Glutamatergic neuron (in vitro differentiated cells): ENCODE data around the gene TUBB4A. TPM values are rescaled to one million over a fixed set of nuclear protein-coding genes. Genes with fewer than 3 reads are reported as not detected.

Experiments
- DNase-seq: peaks from one replicate; pipeline ENCODE4 v3.0.0; 2022
- H3K27ac Mint-ChIP-seq: one replicate; pipeline ENCODE4 v1.8.0; 2020; ENCODE audit warnings: mild to moderate bottlenecking, mixed read lengths, inconsistent platforms; ENCODE audit not compliant: unreplicated experiment
- H3K27me3 Mint-ChIP-seq: one replicate; pipeline ENCODE4 v1.8.0; 2020; ENCODE audit warnings: mild to moderate bottlenecking, moderate library complexity, mixed read lengths, inconsistent platforms; ENCODE audit not compliant: unreplicated experiment
- H3K36me3 Mint-ChIP-seq: one replicate; pipeline ENCODE4 v1.8.0; 2020; ENCODE audit warnings: mild to moderate bottlenecking, mixed read lengths, inconsistent platforms; ENCODE audit not compliant: unreplicated experiment
- H3K4me1 Mint-ChIP-seq: one replicate; pipeline ENCODE4 v1.8.0; 2020; ENCODE audit warnings: mild to moderate bottlenecking, low read depth, mixed read lengths, inconsistent platforms; ENCODE audit not compliant: unreplicated experiment
- H3K4me3 Mint-ChIP-seq: one replicate; pipeline ENCODE4 v1.8.0; 2020; ENCODE audit warnings: mild to moderate bottlenecking, mixed read lengths, inconsistent platforms; ENCODE audit not compliant: unreplicated experiment
- H3K9me3 Mint-ChIP-seq: one replicate; pipeline ENCODE4 v1.8.0; 2020; ENCODE audit warnings: mild to moderate bottlenecking, moderate library complexity, mixed read lengths, inconsistent platforms; ENCODE audit not compliant: unreplicated experiment
- total RNA-seq: library from RNA; stranded (reverse); fragmentation: NEBNext Ultra II Directional; extraction: Animal tissue kit (Norgen Biotek cat#: 25700); gene quantifications from one replicate; pipeline ENCODE4 v1.2.1, GENCODE V29; 2021; ENCODE audit not compliant: unreplicated experiment
- TF ChIP-seq, protein P1 (sequence below): fragments of 200-600 bp; sonication (generic); IDR thresholded peaks from one replicate; pipeline ENCODE4 v1.5.0; 2021; ENCODE audit not compliant: partially characterized antibody, unreplicated experiment

Gene TUBB4A
- total RNA-seq, 1 donor from 2014 or later, result 225 TPM

DNA sequence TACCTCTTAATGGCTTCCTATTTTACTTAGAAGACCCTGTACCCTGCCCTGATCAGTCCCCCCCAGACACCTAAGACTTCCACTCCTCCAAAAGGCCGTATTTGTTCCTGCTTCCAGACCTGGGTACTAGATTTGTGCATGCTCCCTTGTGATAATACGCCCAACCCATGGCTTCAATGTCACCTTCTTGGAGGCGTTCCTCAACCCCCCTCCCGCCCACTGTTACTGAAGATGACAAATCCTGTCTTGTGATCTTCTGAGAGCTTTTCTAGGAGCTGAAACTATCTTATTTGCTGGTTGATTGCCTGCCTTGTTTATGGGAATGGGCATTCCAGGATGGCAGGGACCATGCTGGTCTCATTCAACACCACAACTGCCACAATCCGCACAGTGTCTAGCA lies 51.9 kb downstream of the TUBB4A start:
- Mint-ChIP-seq H3K27ac (no peak overlapping the region), H3K36me3 (peaks cover 22% of the 10 kb centered on the region), H3K4me3 (no peak overlapping the region), H3K9me3 (peaks cover 1% of the 10 kb centered on the region), H3K27me3 (no peaks in the 10 kb centered on the region), H3K4me1 (no peaks in the 10 kb centered on the region)
- TF ChIP-seq, protein P1, sequence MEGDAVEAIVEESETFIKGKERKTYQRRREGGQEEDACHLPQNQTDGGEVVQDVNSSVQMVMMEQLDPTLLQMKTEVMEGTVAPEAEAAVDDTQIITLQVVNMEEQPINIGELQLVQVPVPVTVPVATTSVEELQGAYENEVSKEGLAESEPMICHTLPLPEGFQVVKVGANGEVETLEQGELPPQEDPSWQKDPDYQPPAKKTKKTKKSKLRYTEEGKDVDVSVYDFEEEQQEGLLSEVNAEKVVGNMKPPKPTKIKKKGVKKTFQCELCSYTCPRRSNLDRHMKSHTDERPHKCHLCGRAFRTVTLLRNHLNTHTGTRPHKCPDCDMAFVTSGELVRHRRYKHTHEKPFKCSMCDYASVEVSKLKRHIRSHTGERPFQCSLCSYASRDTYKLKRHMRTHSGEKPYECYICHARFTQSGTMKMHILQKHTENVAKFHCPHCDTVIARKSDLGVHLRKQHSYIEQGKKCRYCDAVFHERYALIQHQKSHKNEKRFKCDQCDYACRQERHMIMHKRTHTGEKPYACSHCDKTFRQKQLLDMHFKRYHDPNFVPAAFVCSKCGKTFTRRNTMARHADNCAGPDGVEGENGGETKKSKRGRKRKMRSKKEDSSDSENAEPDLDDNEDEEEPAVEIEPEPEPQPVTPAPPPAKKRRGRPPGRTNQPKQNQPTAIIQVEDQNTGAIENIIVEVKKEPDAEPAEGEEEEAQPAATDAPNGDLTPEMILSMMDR, result no peak
- DNase-seq, result no peak

DNA sequence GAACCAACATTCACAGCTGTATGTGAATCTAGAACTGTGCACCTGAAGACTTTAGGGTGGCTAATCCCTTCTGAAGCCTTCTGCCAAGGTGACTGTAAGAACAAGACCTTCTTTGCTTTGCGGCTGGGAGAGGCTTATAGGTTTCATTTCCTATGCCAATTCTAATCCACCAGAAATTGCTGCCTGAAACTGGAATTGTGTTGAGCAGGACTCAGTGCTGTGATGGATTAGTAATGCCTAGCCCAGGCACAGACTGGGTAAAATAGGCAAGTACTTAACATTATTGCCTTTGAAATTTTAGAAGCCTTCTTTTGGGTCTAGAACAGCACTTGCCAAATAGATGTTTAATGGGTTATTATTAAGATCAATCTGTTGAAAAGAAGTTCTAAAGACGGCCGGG lies 54.1 kb downstream of the TUBB4A start:
- Mint-ChIP-seq H3K4me1 (no peaks in the 10 kb centered on the region), H3K27me3 (no peaks in the 10 kb centered on the region), H3K4me3 (no peak overlapping the region), H3K27ac (no peak overlapping the region), H3K36me3 (peaks cover 13% of the 10 kb centered on the region), H3K9me3 (peaks cover 1% of the 10 kb centered on the region)
- DNase-seq, result no peak
- TF ChIP-seq, protein P1, result no peak

DNA sequence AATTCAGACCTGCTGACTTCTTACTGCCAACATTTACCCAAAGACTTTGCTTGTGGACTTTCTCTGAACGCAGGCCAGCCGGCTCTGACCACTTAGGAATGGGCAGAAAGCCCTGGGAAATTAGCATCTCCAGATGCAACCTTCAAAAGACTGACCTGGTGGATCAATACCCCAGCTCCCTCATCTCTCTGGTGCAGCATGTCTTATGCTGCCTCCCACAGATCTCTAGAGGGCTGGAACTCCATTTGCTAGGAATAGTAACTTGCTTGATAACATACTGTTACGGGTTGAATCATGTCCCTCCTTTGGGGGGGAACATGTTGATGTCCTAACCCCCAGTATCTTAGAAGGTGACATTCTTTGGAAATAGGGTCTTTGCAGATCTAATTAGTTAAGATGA lies 55.7 kb downstream of the TUBB4A start:
- H3K9me3 Mint-ChIP-seq, result no peaks in the 10 kb centered on the region
- peaks cover 2% of the 10 kb centered on the region for H3K27me3 Mint-ChIP-seq
- no peak overlapping the region for H3K27ac Mint-ChIP-seq
- TF ChIP-seq, protein P1, result no peak
- DNase-seq, result no peak
- H3K4me1 Mint-ChIP-seq, result no peaks in the 10 kb centered on the region
- no peak overlapping the region for H3K4me3 Mint-ChIP-seq
- H3K36me3 Mint-ChIP-seq, result peaks cover 8% of the 10 kb centered on the region

Other genes with a start within 250 kb of the TUBB4A start
- 52.9 TPM for gene MLLT1, start 222.3 kb downstream of the TUBB4A start, total RNA-seq
- gene ACER1, start 168.7 kb downstream of the TUBB4A start, total RNA-seq, result not detected
- 97.3 TPM for gene CLPP, start 140.8 kb downstream of the TUBB4A start, total RNA-seq
- 66.8 TPM for gene ALKBH7, start 129.5 kb downstream of the TUBB4A start, total RNA-seq
- 2.3 TPM for gene PSPN, start 126.4 kb downstream of the TUBB4A start, total RNA-seq
- 56.0 TPM for gene GTF2F1, start 109.1 kb downstream of the TUBB4A start, total RNA-seq
- 318 TPM for gene KHSRP, start 77.5 kb downstream of the TUBB4A start, total RNA-seq
- gene SLC25A41, start 68.5 kb downstream of the TUBB4A start, total RNA-seq, result 0.29 TPM
- 30.2 TPM for gene SLC25A23, start 42.5 kb downstream of the TUBB4A start, total RNA-seq
- gene CRB3, start 38.0 kb downstream of the TUBB4A start, total RNA-seq, result not detected
- not detected for gene DENND1C, start 20.5 kb downstream of the TUBB4A start, total RNA-seq
- gene TNFSF9, start 28.7 kb upstream of the TUBB4A start, total RNA-seq, result 6.9 TPM
- gene CD70, start 88.8 kb upstream of the TUBB4A start, total RNA-seq, result 4.7 TPM
- gene TNFSF14, start 167.9 kb upstream of the TUBB4A start, total RNA-seq, result not detected
- gene C3, start 218.3 kb upstream of the TUBB4A start, total RNA-seq, result 0.69 TPM
- 44.2 TPM for gene GPR108, start 235.3 kb upstream of the TUBB4A start, total RNA-seq
- gene TRIP10, start 237.4 kb upstream of the TUBB4A start, total RNA-seq, result 16.7 TPM